GM19467 (cell line): Measurements from ENCODE around the gene CNIH4.
"Not testable (repeated sequence)": the region's sequence is repeated elsewhere in the genome, so short reads cannot be mapped to it uniquely, and the experiment has no call there.

Source experiments
- ATAC-seq: cut with Tn5 transposase; IDR thresholded peaks from one replicate; pipeline ENCODE4 v1.9.1; 2021; ENCODE audit warnings: mild to moderate bottlenecking, moderate library complexity; ENCODE audit not compliant: unreplicated experiment

The CNIH4 gene

GRCh38 chr1:224356685-224357625 lies at the start of gene CNIH4:
CNIH4 (plus strand) TSS chr1:224356879; CDS start chr1:224356925, 46 bp downstream.
- peak; percentile 99 for ATAC-seq

- ATAC-seq, result no peak
Measured at GRCh38 chr1:224308064-224308463, 48.6 kb upstream of the CNIH4 start.

- not testable (repeated sequence) for ATAC-seq
Measured at GRCh38 chr1:224311503-224311902, 45.2 kb upstream of the CNIH4 start.

DNA sequence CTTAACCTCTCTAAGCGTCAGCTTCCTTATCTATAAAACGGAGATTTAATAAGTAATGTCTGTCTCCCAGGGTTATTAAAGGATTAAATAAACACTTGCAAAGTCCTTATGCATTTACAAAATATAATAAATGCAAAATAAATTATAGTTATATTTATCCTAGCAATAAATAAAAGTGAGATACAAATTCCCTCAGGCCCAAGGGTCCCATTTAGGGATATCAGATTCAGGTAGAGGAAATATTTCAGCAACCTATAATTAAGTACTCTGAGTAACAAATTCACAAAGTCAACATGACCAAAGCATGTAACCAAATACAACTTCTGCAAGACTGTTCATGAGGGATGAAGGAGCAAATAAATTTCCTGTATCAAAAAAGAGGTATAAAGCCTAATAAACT lies 44.7 kb upstream of the CNIH4 start:
- ATAC-seq, result no peak

- no peak for ATAC-seq
Measured at GRCh38 chr1:224317383-224318045, 39.2 kb upstream of the CNIH4 start.

DNA sequence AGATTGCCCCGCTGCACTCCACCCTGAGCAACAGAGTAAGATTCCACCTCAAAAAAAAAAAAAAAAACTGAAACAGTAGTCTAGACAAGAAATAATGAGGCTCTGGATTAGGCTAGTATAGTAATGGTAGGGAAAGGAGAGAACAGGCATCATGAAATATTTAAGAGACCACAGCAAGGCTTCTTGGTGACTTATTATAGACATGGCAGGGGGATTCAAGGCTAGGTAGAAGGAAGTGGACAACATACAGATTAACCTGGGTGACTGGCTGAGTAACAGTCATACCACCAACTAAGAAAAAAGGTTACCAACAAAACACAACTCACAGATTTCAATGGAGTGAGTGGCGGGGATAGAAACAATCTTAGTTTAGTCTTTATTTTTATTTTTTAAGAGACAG lies 35.0 kb upstream of the CNIH4 start:
- no peak for ATAC-seq

- ATAC-seq, result no peak
Measured at GRCh38 chr1:224325959-224326358, 30.7 kb upstream of the CNIH4 start.

- ATAC-seq, result no peak
Measured at GRCh38 chr1:224328644-224329043, 28.0 kb upstream of the CNIH4 start.

GRCh38 chr1:224329484-224329841 lies 27.2 kb upstream of the CNIH4 start:
- no peak for ATAC-seq

DNA sequence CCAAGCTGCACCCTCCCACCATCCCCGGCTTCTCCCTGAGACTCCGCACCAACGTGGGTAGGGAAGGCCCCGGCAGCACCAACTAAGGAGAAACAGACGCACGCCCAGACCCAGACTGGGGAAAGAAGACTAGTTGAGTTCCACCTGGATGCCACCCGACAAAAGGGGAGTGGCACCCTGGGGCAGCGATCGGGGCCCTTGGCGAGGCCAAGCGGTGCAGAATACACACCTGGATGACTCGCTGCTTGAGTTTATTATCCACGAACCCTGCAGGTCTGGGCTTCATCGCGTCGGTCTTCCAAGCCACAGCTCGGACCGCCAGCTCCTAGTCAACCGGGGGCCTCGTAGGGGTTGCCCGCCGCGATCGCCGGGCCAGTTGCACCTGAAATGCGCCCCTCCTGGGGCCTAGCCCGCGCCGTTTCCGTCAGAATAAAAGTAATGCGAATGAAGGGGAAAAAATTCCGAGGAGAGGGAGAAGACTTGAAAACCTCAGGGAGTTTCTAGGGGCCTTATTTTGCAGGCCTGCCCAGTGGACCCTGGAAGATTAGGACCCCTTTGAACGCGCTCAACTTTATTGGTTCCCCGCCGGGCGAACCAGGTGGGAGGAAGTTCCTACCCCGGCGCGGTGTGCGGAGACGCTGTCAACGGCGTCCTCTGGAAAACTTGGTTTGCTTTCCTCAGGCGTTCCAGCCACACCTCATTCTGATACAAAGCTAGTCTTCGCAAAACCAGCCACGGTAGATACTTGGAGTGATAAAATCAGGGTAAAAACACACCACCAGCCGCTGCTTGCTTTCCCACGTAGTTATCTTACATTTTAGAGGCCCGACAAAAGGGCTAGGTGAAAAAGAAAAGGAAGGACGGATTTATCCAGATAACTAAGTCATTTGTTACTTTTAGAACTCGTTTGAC lies 26.6 kb upstream of the CNIH4 start, which contains the start of gene NVL:
Gene NVL (minus strand): TSS at position 331 of the 912 bp plus-strand sequence. CDS start 45 bp downstream, at position 286.
- ATAC-seq, result peak; percentile 79

GRCh38 chr1:224331326-224331725 lies 25.4 kb upstream of the CNIH4 start:
- ATAC-seq, result no peak

GRCh38 chr1:224331824-224332223 lies 24.9 kb upstream of the CNIH4 start:
- ATAC-seq, result no peak

GRCh38 chr1:224333309-224333926 lies 23.3 kb upstream of the CNIH4 start:
- peak; percentile 40 for ATAC-seq

GRCh38 chr1:224333939-224334786 lies 22.5 kb upstream of the CNIH4 start:
- ATAC-seq, result no peak

DNA sequence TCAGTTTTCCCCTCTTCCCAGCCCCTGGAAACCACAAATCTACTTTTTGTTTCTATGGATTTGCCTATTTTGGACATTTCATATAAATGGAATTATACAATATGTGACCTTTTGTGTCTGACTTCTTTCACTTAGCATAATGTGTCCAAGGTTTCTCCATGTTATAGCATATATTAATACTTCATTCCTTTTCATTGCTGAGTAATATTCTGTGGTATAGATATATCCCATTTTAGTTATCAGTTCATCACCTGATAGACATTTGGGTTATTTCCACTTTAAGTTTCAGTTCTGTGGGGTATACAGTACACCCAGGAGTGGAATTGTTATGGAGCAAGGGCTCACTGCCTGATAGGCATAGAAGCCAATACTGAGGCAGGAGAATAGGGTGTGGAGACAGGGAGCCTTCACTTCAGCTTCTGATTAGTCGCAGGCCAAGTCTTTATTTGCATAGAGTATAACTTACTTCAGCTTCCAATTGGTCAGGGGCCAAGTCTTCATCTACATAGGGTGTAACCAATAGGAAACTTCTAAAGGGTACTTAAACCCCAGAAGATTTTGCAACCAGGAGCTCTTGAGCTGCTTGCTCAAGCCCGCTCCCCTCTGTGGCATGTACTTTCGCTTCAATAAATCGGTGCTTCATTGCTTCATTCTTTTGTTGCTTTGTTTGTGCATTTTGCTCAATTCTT lies 18.4 kb upstream of the CNIH4 start:
- no peak for ATAC-seq

DNA sequence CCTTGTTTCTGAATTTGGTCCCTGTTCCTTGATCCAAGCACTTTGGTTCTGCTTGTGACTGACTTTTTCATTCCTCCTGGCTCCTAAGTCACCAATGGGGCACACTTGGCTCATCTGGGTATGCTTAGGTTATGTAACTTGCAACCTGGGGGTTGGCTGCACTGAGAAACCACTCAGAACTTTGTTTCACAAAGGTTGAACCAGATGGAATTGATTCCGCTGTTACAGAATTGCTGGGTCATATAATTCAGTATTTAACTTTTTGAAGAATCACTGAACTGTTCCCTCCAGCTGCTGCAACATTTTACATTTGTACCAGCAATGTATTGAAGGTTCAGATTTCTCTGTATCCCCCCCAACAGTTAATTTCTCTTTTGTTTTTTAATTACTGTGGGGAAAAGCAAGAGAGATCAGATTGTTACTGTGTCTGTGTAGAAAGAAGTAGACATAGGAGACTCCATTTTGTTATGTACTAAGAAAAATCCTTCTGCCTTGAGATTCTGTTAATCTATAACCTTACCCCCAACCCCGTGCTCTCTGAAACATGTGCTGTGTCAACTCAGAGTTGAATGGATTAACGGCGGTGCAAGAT lies 17.1 kb upstream of the CNIH4 start:
- no peak for ATAC-seq

DNA sequence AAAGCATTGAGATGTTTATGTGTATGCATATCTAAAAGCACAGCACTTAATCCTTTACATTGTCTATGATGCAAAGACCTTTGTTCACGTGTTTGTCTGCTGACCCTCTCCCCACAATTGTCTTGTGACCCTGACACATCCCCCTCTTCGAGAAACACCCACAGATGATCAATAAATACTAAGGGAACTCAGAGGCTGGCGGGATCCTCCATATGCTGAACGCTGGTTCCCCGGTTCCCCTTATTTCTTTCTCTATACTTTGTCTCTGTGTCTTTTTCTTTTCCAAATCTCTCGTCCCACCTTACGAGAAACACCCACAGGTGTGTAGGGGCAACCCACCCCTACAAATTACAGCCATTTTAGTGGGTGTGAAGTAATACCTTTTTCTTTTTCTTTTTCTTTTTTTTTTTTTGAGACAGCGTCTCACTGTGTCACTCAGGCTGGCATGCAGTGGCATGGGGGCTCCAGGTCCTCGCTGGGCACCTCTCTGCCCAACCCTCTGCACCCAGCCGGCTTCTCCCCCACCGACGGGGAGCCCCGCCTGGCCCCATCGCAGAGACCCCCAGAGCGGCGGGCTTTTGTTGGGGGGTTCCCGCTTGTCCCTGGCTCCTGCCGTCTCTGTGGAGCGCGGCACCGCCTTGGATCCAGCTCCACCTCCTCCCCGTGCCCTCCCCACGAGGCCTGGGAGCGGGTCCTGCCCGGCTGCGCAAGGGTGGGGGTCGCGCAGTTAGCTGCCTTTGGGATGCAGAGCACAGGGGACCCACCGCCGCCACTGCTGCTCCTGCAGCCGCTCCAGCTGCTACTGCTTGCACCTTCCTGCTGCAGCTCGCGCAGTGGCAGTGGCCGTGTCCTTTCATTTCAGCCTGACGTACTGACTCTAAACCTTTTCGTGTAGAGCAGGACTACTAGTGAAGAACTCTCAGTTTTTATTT lies 16.0 kb upstream of the CNIH4 start:
- ATAC-seq, result not testable (repeated sequence)

DNA sequence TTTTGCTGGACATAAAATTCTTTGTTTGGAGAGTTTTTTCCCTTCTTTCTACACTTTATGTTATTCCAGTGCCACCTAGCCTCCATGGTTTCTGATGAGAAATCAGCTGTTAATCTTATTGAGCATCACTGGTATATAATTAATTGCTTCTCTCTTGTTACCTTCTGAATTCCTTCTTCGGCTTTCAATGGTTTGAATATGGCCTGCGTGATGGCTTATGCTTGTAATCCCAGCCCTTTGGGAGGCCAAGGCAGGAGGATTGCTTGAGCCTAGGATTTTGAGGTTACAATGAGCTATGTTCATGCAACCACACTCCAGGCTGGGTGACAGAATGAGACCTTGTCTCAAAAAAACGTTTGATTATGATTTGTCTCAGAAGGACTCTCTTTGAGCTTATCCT lies 13.0 kb upstream of the CNIH4 start:
- ATAC-seq, result no peak
